GM18502 (cell line): ENCODE measurements around the gene LRIT1.

Experiments used
- ATAC-seq: cut with Tn5 transposase; IDR thresholded peaks from one replicate; pipeline ENCODE4 v1.9.1; 2021; ENCODE audit warnings: mild to moderate bottlenecking; ENCODE audit not compliant: unreplicated experiment, poor library complexity

LRIT1 gene

DNA sequence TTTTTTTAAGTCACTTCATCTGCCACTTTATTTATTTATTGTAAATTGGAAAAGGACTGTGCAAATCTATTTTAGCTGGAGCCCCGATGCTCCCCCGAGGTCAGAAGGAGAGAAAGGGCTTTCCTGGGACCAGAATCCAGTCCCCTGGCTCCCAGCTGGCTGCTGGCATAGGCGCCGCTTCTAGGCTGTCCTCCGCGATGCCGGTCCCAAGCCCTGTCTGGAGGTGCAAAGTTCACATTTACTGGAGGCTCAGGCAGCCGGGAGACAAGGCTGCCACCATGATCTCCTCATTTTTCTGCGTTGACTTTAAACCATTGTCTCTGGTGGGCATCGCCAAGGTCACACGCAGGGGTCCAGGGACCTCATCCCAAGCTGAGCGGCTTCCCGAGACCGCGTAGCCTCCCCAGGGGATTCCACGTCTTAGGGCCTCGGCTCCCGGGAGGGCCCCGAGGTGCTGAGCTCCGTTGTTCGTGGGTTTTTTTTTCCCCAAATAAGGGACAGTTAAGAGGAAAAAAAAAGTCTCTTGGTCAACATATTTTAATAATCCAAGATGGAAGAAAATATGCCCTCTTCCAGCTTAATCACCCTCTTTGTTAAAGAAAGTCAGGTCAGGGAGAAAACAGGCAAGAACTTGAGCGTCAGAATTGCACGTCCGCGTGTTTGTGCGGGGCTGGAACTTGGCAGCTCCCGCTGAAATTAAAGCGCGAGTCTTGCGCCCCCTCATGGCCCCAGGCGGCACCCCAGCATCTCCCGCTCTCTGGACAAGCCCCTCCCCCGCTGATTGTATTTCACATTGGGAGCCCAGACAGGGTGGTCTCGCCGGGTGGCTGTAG is 15.4 kb upstream of the LRIT1 start:
- ATAC-seq = no peak

DNA sequence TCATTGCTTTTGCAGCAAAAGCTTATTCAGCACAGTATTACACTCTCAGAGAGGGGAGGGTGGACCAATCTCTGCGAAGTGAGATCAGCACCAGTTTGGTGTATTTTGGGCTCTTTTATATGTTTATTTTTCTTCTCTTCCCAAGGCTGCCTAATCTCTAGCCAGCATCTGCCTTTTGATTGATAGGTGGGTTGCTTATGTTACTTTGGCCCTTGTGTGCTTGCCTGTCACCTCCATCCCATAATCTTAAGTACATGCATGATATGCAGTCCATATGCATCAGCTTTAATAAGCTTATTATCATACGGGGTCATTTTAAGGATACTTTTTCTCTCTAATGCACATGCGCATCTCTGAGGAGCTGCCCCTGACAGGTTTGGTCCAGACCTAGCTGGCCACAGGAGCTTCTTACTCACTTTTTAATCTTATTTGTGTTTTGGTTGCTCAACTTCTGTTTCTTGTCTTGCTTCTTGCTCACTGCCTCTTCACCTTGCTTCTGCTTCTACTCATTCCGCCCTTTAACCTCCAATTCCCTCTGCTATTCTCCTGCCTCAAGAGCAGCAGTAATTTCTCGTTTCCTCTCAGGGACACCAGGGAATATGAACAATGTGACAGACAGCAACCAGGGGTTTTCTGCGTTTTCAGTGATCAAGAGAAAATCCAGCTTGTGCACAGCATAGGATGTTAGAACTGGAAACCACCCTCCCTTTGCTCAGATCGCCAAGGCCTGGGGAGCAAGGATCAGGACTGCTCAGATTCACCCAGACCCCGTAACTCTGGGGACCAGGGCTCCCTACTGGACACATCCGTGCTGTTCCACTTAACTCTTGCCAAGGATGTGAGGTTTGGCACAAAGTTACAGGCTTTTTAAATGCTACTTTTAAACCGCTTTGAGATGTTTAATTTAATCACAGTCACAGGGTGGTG is 13.5 kb upstream of the LRIT1 start:
- ATAC-seq = no peak

DNA sequence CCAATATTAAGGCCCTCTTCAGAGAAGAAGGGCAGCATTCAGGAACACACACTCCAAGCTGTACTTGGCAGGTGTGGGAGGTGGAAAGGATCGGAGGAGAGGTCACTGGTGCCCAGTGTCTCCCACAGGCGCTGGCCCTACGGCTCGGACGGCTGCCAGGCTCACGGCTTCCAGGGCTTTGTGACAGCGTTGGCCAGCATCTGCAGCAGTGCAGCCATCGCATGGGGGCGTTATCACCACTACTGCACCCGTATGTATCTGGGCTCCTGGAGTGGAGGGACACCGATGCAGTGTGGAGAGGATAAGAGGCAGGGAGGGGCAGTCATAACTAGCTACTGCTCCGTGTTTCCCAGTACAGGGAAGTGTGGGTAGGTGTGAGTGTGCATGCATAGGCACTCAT is 7.4 kb upstream of the LRIT1 start:
- no peak for ATAC-seq

DNA sequence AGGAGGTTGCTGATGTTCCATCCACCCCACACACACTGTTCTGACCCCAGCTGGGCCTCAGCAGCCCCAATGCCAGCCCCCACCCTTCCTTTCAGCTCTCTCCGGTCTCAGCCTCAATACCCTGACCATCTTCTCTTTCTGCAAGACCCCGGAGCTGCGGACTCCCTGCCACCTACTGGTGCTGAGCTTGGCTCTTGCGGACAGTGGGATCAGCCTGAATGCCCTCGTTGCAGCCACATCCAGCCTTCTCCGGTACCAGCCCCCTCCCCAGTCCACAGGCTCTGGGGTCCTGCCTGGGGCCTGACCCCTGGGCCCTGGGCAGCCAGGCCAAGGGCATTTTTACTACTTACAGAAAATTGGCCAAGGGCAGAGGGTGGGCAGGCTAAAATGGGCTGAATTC is 6.2 kb upstream of the LRIT1 start:
- no peak for ATAC-seq

DNA sequence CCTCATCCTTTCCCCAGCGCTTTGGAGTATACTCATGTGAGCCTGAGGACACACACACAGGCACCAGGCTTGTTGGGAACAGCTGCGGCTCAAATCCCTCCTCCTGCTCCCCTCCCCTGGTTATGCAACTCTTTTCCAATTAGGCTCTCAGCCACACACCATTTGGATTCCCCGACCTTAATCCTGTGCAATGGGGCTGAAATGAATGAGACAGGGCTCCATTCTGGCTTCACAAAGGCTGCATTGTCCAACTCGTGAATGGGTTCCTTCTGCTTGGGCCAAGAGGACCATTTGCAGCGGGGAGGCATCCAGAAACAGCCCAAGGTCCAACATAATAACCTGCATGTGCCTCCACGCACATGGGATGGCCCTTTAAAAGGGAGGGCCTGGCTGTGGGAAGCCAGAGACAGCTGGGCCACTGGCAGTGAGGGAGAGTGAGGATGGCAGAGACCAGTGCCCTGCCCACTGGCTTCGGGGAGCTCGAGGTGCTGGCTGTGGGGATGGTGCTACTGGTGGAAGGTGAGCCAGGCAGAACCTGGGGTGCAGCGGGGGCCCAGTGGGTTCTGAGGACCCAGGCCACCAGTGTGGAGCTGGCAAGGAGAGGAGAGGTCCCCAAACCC is 3.4 kb upstream of the LRIT1 start, which contains the start of gene RGR:
RGR (plus strand) TSS at position 403 of the 620 bp plus-strand sequence; CDS start at position 441, 38 bp downstream.
- no peak for ATAC-seq

DNA sequence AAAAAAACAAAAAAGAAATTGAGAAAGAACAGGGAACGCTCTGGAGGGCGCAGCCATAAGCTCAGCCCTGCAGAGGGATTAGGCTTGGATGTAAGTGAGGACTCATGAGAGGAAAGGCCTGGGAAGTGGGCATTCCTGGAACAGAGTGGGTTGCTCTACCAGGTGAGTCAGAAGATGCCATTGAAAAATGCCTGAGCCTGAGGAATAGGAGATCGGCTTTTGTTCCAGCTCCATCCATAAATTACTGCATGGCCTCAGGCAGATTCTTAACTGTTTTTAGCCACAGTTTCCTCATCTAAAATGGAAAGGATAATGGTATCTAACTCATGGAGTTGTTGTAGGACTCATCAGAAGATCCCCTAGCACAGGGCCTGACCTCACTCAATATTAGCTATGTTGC is 2.4 kb upstream of the LRIT1 start:
- ATAC-seq = no peak

DNA sequence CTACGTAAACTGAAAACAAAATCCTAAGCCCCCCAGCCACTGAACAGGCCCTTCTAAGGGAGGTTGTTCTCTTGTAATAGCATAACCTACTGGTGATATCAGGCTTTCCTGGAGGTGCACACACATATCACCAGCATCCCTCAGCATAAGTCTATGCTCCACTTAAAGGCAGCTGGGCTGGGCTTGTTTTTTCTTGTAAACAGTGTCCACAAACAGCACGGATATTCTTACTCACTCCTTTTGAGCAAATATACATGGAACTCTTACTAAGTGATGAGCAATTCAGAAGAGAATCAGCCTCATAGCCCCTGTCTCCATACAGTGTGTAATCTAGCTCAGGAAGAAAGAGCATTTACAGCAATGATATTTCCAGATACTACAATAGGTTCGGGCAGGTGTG is 2.4 kb downstream of the LRIT1 start:
- ATAC-seq = no peak

DNA sequence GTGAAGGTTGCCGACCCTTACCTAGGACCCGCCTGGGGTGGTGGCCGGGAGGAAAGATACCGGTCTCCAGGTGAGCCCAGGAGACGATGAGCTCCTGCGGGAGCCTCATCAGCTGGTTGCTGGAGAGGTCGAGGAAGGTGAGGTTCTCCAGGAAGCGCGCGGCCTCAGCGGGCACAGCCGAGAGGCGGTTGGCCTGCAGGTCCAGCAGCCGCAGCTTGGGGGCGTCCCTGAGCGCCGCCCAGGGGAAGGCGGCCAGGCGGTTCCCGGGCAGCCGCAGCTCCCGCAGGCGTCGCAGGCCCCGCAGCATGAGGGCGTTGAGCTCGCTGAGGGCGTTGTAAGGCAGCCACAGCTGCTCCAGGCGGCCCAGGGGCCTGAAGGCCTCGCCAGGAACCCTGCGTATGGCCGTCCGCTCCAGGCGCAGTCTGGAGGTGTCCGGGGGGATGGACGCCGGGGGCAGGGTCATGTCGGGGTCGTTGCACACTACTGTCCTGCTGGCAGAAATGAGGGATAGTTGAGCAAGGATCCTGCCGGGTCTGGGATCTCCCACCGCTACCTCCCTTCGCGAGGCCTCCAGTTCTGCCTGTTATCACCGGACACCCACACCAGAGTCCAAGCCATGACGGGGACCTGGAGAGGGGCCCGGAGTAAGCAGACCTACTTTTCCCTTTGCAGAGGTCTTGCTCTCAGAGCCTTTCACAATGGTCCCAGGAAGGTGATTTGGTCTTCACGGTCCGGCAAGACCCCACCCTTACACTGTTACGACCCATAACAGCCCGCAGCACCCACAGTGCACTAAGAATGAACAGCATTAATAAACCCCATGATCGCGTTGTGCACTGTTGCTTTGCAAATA is 3.9 kb downstream of the LRIT1 start:
- ATAC-seq = no peak

DNA sequence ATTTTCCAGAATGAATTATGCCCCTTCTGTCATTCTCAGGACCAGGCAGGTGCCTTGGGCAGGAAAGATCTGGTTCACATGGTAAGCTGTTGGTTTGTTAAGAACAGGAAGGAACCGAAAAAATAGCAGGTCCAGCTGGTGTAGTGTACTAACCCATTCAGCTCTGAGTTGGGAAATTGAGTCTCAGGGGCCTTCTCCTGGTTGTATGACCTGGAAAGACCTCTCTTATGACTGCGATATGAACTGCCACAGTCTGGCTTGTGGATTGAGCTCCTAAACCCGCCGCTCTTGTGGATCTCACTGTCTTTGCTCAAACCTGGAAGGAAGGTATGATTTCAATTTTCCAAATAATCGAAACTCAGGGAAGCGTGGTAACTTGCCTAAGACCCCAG is 4.5 kb downstream of the LRIT1 start:
- ATAC-seq = no peak

DNA sequence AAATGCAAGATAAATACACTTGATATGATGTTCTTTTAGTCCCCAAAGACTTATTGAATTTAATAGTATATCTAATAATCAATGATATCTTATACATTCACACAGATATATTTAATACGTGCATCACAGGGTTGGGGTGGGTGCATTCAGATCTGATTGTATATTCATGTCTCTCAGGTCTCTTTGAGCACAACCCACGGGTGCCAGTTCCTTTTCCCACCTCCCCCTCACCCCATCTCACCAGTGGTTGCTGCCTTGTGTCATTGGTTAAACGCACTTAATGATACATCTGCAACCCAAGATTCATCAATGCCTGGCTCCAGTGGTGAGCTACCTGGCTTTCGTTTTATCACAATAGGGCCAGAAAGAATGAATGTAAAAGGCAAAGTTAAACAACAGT is 6.2 kb downstream of the LRIT1 start:
- no peak for ATAC-seq

DNA sequence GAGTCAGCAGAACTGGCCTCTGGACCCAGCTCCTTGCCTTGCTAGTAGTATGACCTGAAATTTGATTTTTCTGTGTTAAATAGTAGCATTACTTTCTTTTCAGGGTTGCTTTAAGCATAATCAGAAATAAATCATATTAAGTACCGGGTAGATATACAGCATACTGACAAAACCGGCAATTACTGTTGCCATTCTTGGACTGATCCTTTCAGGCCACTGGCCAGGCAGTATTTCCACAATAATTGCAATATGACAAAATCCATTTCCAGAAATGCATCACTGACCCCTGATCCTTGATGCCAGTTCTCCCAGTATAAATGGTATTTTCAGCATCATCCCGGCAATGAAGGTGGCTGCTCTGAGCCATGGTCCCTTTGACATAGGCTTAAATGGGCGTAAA is 6.9 kb downstream of the LRIT1 start:
- no peak for ATAC-seq

DNA sequence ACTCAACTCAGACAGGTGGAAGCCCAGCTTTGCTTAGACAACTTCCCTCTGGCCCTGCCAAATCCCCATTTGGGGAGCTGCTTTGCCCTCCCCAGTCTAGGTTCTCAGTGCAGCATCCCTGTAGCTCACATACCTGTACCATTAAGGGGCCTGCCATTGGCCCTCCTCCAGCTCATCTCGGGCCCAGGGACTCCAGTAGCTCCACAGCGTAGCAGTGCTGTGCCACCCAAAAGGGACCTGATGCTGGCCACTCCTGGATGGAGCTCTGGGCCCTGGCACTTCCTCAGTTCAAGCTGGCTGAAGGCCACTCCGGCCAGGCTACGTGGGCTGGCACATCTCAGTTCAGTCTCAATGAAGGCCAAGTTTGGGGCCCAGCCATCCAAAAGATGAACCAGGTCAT is 7.4 kb downstream of the LRIT1 start:
- no peak for ATAC-seq

DNA sequence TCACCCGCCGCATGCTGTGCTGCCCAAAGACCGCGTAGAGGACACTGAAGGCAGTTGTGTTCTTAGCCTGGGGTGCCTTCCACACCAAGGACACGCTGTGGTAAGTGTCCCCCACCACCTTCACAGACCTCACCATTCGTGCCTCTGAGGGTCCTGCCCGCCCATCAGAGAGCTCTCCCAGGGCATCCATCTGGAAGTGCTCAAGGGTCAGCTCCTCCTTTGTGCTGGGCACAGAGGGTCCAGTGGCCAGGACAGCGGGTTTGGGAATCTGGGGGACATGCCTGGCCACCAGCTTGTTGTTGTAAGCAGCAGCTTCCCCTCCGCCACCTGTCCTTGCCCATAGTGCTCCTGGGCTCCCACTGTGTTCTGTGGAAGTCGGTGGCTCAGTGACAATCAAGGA is 9.0 kb downstream of the LRIT1 start:
- no peak for ATAC-seq

DNA sequence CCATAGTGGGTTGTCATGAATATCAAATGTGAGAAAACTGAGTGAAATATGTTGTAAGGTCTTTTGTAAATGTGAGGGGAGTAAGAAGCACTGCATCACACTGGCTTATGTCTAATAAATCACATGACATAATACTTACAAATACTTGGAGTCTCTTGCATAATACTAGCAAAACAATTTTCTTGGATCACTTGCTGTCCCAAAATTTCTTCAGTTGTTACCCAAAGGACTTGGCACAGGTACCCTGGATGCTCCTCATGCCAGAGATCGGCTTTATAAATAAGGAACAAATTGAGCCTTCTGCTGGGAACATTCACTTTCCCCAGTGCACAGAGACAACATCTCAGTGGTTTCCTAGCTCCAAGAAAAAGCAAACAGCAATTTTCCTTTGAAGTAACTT is 11.0 kb downstream of the LRIT1 start:
- no peak for ATAC-seq

DNA sequence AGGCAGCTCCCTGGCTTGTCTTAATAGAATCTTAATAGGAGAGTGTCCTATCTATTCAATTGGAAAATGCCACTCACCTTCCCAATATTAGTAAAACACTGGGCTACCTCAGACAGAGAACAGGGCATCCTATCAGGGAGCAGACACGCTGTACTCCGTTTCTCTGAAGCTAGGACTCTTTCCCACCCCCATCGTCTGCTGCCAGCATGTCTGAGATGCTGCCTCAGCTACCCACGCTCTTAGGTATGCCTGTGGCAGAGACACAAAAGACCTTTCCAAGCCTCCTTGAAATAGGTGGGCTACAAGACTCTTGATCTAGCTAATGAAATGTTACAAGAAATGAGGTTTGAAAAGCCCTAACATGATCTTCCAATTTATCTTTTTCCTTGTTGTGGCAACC is 13.5 kb downstream of the LRIT1 start:
- ATAC-seq = no peak

DNA sequence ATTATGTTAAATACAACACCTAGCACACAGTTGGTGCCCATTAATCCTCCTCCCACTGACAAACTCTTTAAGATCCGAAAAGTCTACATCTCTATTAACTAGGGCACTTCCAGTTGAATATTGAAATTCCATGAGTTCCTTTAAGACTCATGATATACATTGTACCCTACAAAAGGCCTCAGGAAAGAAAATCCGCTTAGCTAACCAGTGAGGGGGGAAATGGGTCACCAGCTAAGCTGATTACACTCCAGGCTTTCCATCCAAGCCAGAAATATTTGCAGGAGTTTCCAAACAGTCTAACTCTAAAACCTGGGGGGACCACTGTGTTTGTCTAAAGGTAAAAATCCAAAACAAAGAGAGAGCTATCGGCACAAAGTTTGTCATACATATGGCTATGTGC is 14.7 kb downstream of the LRIT1 start:
- no peak for ATAC-seq

DNA sequence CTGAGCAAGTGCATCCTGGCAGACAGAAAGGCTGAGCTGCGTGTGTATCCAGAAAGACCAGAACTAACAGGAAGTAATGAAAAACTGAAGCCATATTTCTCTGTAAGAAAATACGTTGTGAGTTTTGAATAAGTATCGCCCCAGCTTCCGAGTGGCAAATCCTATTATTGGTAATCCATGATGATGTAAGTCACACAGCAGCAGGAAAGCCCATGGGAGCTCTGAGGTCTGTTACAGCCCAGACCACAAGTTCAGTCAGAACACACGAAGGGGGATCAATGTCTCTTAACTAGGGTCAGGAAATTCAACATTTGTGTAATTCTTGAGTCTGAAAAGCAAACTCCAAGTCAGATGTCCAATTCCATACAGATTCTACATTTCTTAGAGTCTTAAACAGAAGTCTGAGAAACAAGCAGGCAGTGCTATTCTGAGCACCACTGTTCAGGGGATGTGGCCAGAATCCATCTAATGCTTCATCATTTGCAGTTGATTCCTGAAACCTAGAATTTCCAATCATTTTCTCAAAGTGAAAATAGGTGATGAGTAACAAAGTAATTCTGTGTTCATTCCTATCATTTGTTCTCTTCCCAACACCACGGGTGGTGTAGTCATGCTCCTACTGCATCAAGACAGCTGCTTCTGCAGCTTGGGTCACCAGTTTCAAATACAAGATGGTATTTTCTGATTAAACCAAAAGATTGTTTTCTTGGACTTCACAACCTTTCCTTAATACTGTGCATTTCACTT is 15.7 kb downstream of the LRIT1 start, which contains the start of gene LRIT2:
LRIT2 (minus strand) TSS at position 118 of the 747 bp plus-strand sequence; CDS start at position 94, 24 bp downstream.
- no peak for ATAC-seq

DNA sequence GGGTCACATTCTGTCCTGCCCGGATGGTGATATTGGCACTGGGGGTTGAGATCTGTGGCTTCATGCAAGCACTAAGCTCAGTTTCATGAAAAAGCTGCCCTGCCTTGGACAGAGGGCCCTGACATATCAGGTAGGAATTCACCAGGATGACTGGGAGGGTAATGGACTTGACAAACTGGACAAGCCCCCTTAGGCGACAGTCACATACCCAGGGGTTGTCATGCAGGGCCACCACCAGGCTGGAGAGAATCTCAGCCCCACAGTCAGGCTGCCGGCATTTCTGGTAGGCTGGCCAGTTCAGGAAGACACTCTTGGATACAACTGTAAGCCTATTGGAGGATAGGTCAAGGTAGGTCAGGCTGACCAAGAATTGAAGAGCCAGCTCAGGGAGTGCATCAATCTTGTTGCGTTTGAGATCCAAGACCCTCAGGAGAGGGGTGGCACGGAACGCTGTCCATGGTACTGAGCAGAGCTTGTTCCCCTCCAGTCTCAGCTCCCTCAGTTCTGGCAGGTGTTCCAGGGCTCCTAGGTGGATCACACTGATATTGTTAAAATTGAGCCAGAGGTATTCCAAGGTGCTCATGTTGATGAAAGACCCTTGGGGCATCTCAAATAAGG is 16.8 kb downstream of the LRIT1 start:
- no peak for ATAC-seq

DNA sequence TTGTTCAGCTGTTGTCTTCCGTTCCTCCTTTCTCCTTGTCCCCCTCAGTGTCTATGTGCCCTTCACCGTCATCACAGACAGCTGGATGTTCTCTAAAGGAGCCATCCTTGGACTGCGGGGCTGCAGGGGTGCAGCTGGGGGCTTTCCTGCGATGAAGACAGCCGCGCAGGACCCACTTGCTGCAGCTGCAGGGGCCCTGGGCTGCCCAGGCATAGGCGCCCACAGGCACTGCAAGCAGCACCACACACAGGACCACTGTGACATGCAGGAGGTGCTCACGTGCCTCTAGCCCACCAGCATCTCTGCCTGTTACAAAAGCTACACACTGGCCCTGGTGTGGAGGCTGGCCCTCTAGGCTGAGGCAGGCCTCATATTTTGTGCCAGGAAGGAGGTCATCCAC is 19.4 kb downstream of the LRIT1 start:
- ATAC-seq = no peak
